OCI-LY7 (cell line): ENCODE measurements around the gene MYH11. TPM values are rescaled to one million over a fixed set of nuclear protein-coding genes. Genes with fewer than 3 reads are reported as not detected.

Experiments used
- BruUV-seq: library from RNA; stranded (reverse); fragments of 400-500 nt; replicated peaks from 2 replicates; lab custom pipeline; 2021; lab: Mats Ljungman, UMichigan
- CTCF ChIA-PET: fragments of 300-600 bp; sonication (Branson Sonifier 250); formaldehyde crosslinking; loops from one replicate; lab custom pipeline; 2022; ENCODE audit warnings: antibody characterized with exemption; ENCODE audit not compliant: unreplicated experiment; lab: Charles Lee
- POLR2A ChIA-PET: fragments of 300-600 bp; sonication (Branson Sonifier 250); formaldehyde crosslinking; loops from one replicate; lab custom pipeline; 2022; ENCODE audit warnings: antibody characterized with exemption; lab: Charles Lee
- DNase-seq: peaks from one replicate; pipeline ENCODE4 v3.0.0-alpha.2; 2015; ENCODE audit warnings: low spot score
- H2AFZ ChIP-seq: fragments of 200-600 bp; sonication (generic), shearing (Covaris generic); 2 replicates; pipeline ENCODE4 v1.6.1; 2014; ENCODE audit warnings: mild to moderate bottlenecking, antibody characterized with exemption, low read length, moderate library complexity
- H3K27ac ChIP-seq: fragments of 200-600 bp; sonication (generic); 2 replicates; pipeline ENCODE4 v1.5.1; 2014; ENCODE audit warnings: mixed run types, low read depth, mild to moderate bottlenecking, moderate library complexity, low read length, inconsistent platforms; ENCODE audit not compliant: poor library complexity, severe bottlenecking
- H3K36me3 ChIP-seq: fragments of 200-600 bp; sonication (generic); 2 replicates; pipeline ENCODE4 v1.6.1; 2014; ENCODE audit warnings: mild to moderate bottlenecking, antibody characterized with exemption, low read length, moderate library complexity, mixed read lengths; ENCODE audit not compliant: insufficient read depth
- H3K4me1 ChIP-seq: fragments of 200-600 bp; sonication (generic); 2 replicates; pipeline ENCODE4 v1.5.1; 2014; ENCODE audit warnings: mild to moderate bottlenecking, low read length; ENCODE audit not compliant: insufficient read depth, poor library complexity, severe bottlenecking
- H3K4me2 ChIP-seq: fragments of 200-600 bp; sonication (generic); 2 replicates; pipeline ENCODE4 v1.6.1; 2014; ENCODE audit warnings: mild to moderate bottlenecking, low read length
- H3K4me3 ChIP-seq: fragments of 200-600 bp; sonication (generic); 2 replicates; pipeline ENCODE4 v1.5.1; 2014; ENCODE audit warnings: mild to moderate bottlenecking, low read depth, low read length; ENCODE audit not compliant: poor library complexity, severe bottlenecking
- H3K79me2 ChIP-seq: fragments of 200-600 bp; sonication (generic); 2 replicates; pipeline ENCODE4 v1.6.1; 2016; ENCODE audit warnings: low read depth, mild to moderate bottlenecking, low read length, moderate library complexity, mixed read lengths; ENCODE audit not compliant: insufficient read depth
- H3K9me2 ChIP-seq: fragments of 200-600 bp; sonication (generic); 2 replicates; pipeline ENCODE4 v1.6.1; 2016; ENCODE audit warnings: mild to moderate bottlenecking, low read length, mixed read lengths; ENCODE audit not compliant: insufficient read depth
- H3K9me3 ChIP-seq: fragments of 200-600 bp; sonication (generic); 2 replicates; pipeline ENCODE4 v1.6.1; 2014; ENCODE audit warnings: mild to moderate bottlenecking, mixed run types, low read length, mixed read lengths
- H4K20me1 ChIP-seq: fragments of 200-600 bp; sonication (generic); 2 replicates; pipeline ENCODE4 v1.6.1; 2014; ENCODE audit warnings: mild to moderate bottlenecking, antibody characterized with exemption, low read length, moderate library complexity, mixed read lengths; ENCODE audit not compliant: insufficient read depth
- CTCF ChIP-seq: fragments of 200-600 bp; sonication (generic); conservative IDR thresholded peaks from 2 replicates; pipeline ENCODE4 v1.5.1; 2014; ENCODE audit warnings: mild to moderate bottlenecking, antibody characterized with exemption, low read length, moderate library complexity, mixed read lengths
- EZH2phosphoT487 ChIP-seq: fragments of 200-600 bp; sonication (generic); IDR thresholded peaks from 2 replicates; pipeline ENCODE4 v1.6.1; 2018; ENCODE audit warnings: low read depth, borderline replicate concordance, mild to moderate bottlenecking, mixed run types, antibody characterized with exemption, low read length, moderate library complexity, mixed read lengths
- intact Hi-C: fragments of 100-400 bp; cut with micrococcal nuclease; formaldehyde crosslinking; loops from one replicate; pipeline ENCODE4 v1.10.0; 2022; ENCODE audit not compliant: unreplicated experiment
- total RNA-seq, 2 experiments: library from RNA; depleted of rRNA in 1 of 2; stranded (reverse); fragments of >200 nt in 1 of 2; shearing (Covaris generic) in 1 of 2; gene quantifications; 2 replicates each; pipeline ENCODE4 v1.2.3, GENCODE V29; 2014 to 2022

Gene MYH11
- total RNA-seq, 2 experiments from 2014 or later: 5.7 to 33.8 TPM

- Histone ChIP-seq H3K27ac (no peak overlapping the region), H3K79me2 (no peaks in the 10 kb centered on the region), H3K4me1 (no peaks in the 10 kb centered on the region), H2AFZ (no peak overlapping the region), H3K9me2 (no peaks in the 10 kb centered on the region), H3K4me3 (no peak overlapping the region), H4K20me1 (no peaks in the 10 kb centered on the region), H3K36me3 (peaks cover 2% of the 10 kb centered on the region), H3K4me2 (no peak overlapping the region), H3K9me3 (no peaks in the 10 kb centered on the region)
- intact Hi-C loops: no loop called here
- POLR2A ChIA-PET: no interaction called here
- CTCF ChIA-PET: no interaction called here
- no peak for TF ChIP-seq EZH2phosphoT487
- TF ChIP-seq CTCF: no peak
- BruUV-seq: no TSS peak
- no peak for DNase-seq
These were observed 106.8 kb downstream of the MYH11 start for GRCh38 chr16:15749985-15750384.

GRCh38 chr16:15749371-15749770 lies 107.5 kb downstream of the MYH11 start:
- intact Hi-C loops: no loop called here
- TF ChIP-seq EZH2phosphoT487 (no peak), CTCF (no peak)
- H3K27ac ChIP-seq: no peak overlapping the region
- no peaks in the 10 kb centered on the region for H4K20me1 ChIP-seq
- no peaks in the 10 kb centered on the region for H3K9me3 ChIP-seq
- CTCF ChIA-PET: no interaction called here
- no peaks in the 10 kb centered on the region for H3K9me2 ChIP-seq
- H3K36me3 ChIP-seq: no peaks in the 10 kb centered on the region
- H3K4me1 ChIP-seq: no peaks in the 10 kb centered on the region
- no peaks in the 10 kb centered on the region for H3K79me2 ChIP-seq
- H3K4me2 ChIP-seq: no peak overlapping the region
- H2AFZ ChIP-seq: no peak overlapping the region
- POLR2A ChIA-PET: no interaction called here
- H3K4me3 ChIP-seq: no peak overlapping the region
- DNase-seq: no peak
- no TSS peak for BruUV-seq

GRCh38 chr16:15748654-15749053 lies 108.2 kb downstream of the MYH11 start:
- Histone ChIP-seq H3K27ac (no peak overlapping the region), H3K9me3 (no peaks in the 10 kb centered on the region), H3K9me2 (no peaks in the 10 kb centered on the region), H3K36me3 (no peaks in the 10 kb centered on the region; the same call in 1 of the 2 replicates), H3K79me2 (no peaks in the 10 kb centered on the region), H2AFZ (no peak overlapping the region), H3K4me2 (no peak overlapping the region), H3K4me3 (no peak overlapping the region), H3K4me1 (no peaks in the 10 kb centered on the region), H4K20me1 (no peaks in the 10 kb centered on the region)
- intact Hi-C loops: no loop called here
- BruUV-seq: no TSS peak
- TF ChIP-seq EZH2phosphoT487: no peak
- TF ChIP-seq CTCF: no peak
- CTCF ChIA-PET: no interaction called here
- POLR2A ChIA-PET: interaction anchor here (0.7 kb wide), 1 partner anchor 427 kb away, joined by 8 read pairs; no protein-coding TSS in a partner anchor
- DNase-seq: no peak
